COLO668 (cell line): ENCODE results near the gene IL5RA.

ENCODE experiments used
- DNase-seq: peaks from one replicate; lab custom pipeline; 2025; ENCODE audit not compliant: unreplicated experiment; lab: John Stamatoyannopoulos, UW

Gene IL5RA

GRCh38 chr3:3107858-3108257 is 2.3 kb downstream of the IL5RA start:
- DNase-seq, result no peak

- no peak for DNase-seq
These were observed 3.0 kb downstream of the IL5RA start for GRCh38 chr3:3107181-3107580.

- DNase-seq, result no peak
These were observed 4.4 kb downstream of the IL5RA start for GRCh38 chr3:3105815-3106214.

GRCh38 chr3:3105246-3105645 is 4.9 kb downstream of the IL5RA start:
- DNase-seq, result no peak

DNA sequence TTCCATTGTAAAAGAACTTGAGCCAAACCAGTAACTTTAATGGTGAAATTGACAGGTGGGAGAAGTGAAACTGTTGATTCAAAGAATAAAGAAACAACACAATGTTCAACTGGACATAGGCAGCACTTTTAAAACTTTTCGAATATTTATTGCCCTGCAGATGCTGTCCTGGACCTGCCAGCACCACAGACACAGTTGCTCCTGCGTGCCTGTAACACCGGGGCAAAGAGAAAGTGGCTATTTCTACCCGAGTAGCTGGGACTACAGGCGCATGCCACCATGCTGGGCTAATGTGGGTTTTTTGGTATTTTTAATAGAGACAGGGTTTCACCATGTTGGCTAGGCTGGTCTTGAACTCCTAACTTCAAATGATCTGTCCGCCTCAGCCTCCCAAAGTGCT is 7.4 kb downstream of the IL5RA start:
- no peak for DNase-seq

GRCh38 chr3:3101660-3102458 is 8.3 kb downstream of the IL5RA start:
- DNase-seq, result no peak

- no peak for DNase-seq
These were observed 12.2 kb downstream of the IL5RA start for GRCh38 chr3:3097958-3098357.

GRCh38 chr3:3089017-3089416 is 21.2 kb downstream of the IL5RA start:
- DNase-seq, result no peak

DNA sequence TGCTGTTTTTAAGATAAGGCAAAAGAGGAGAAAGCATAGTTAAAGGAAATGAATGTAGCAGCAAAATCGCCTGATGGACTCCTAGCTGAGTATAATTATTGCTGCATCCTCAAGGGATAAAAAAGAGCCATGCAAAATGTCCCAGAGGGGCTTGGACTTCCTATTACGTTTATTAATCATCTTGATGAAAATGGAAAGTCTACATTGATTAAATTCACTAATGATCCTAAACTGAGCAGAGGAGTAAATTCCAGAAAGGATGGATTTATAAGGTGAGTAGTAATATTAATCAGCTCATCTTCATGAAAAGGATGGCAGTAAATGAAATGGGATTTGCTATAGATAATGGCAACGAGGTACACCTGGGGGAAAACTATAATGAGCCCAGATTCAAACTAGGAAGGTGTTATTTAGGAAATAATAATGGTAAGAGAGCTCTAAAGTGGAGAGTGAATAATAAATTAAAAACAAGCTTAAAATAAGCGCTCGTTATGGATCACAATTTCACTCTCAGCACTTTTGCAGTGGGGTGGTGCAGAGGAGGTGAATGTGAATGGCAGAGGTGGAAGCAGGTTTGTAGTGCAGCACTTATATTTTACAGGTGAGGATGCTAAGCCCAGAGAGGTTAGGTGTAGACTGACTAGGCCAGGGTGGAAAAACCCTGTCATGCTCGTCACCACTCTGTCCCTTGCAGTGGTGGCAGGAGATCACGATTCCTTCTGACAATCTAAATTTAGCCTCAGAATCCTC is 22.3 kb downstream of the IL5RA start:
- no peak for DNase-seq

GRCh38 chr3:3087279-3087678 is 22.9 kb downstream of the IL5RA start:
- DNase-seq, result no peak

DNA sequence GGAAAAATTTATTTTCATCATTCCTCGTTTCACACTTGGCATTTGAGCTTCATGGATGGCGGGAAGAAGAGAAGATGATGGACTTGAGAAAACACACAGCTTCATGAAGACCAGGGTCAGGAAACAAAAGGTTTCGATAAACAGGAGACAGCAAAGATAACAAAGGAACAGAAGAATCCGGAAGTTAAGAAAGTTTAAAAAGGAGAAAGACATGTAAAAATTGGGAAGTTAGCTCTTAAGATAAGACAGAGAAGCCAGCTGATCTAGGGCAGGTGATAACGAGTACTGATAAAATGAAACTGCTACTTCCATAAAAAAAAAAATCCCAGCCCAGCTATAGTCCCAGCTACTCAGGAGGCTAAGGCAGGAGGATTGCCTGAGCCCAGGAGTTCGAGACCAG is 23.9 kb downstream of the IL5RA start:
- DNase-seq, result no peak

DNA sequence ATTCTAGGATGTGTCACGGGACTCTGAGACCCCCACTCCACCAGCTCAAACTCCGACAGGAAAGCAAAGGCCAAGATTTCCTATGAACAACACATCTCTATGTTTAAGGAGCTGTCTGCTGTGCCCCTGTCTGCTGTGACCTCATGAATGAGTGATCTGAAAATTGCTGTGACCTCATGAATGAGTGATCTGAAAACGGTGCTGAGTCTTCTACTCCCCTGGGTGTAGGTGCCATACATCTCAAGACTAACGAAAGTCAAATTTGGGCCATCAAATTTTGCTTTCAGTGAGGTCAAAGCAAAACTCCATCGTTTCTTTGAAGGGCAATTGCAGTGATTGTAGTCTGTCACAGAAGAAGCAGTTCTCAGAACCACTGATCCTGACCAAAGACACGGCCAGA is 24.4 kb downstream of the IL5RA start:
- DNase-seq, result no peak

DNA sequence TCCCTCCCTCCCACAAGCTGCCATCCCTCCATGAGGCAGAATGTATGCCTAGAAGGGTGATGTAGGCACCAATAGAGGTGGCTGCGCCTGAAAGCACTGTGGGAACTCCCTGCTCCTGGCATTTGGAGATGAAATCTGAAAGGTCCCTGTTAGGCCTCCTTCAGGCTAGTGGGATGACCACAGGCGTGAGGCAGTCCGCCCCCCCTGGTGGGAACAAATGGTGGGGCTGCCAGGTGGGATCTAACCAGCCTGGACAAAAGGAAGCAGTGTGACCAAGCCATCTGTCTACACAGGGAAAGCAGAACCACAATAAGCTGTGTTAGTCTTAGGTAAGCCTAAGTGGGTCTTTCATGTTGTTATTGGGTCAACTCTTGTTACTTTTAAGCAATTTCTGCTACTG is 25.3 kb downstream of the IL5RA start:
- DNase-seq, result no peak

DNA sequence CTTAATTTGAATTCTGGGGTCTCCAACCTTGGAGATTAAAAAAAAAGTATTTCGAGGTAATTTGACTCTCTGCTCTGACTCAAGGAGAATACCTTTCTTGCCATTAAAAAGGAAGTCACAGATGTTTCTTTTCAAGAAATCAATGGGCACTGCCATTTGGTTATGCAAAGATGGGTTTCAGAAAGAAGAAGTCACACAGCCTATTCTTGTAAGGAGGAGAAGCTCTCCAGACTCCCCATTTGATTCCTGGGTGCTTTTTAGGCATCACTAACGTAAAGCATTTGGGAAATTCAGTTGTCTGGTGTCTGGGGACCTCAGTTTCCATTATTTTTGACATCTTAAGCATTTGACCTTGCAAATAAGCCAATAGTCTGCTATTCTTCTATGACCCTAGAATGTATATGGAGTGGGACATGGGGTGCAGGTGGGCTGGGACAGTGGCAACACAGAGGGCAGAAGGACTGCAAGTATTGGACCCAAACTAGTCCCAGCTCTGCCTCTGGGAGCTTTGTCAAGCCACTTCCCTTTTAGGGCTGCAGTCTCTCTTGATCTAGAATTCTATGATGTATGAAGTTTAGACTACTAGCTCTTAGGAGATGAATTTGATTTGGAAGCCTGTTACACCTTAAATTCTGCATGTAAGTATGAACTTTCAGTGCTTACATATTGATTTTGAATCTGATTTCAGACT is 27.8 kb downstream of the IL5RA start:
- no peak for DNase-seq

DNA sequence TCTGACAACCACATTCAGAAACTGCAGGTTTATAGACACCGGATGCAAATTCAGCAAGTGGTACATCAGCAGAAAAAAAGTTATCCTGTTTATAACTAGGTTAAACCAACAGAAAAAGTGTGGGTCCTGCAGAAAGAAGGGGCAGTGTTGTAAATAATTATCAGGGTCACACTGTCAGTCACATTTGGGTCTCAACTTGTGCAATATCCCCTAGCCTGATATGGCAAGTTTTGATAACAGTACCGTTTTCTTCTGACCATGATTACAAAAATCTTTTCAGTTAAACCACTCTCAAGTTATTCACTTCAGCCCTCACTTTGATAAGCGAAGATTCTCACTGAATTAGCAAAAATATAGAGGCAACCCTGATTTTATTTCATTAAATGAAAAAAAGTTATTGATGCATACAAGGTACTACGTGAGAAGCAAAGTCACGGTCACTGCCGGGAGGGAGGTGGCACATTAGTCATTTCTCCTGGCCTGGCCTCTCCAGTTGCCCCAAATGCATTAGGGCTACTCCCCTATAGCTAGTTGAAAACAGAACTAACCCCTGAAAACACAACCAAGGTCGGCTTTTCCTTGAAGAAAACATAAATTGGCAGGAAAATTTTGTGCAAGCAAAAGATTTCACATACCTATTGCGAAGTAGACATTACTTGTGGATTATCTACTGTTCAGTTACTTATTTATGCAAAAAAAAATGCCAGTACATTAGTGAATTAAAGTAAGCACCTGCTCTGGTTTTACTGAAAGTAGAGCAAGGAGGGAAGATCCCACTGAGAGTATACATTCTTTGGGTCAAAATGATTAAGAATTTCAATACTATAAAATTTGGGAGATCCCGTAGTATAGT is 28.6 kb downstream of the IL5RA start:
- DNase-seq, result no peak

DNA sequence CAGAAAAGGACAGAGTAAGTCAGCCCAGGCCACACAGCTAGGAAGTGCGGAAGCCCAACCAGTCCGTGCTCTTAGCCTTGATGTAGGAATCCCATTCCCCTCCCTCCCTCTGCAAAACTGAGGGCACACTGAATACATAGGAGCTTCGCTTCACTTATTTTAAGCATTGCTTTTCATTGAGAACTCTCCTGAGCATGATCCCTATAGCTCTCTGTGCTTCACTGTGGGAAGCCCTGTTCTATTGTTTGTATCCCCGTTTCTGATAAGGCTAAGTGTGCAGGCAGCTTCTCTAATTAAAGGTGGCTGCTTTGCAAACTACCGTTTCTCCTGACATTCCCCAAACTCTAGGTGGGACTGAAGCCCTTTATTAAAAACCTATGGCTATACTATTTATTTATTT is 29.9 kb downstream of the IL5RA start:
- DNase-seq, result no peak

DNA sequence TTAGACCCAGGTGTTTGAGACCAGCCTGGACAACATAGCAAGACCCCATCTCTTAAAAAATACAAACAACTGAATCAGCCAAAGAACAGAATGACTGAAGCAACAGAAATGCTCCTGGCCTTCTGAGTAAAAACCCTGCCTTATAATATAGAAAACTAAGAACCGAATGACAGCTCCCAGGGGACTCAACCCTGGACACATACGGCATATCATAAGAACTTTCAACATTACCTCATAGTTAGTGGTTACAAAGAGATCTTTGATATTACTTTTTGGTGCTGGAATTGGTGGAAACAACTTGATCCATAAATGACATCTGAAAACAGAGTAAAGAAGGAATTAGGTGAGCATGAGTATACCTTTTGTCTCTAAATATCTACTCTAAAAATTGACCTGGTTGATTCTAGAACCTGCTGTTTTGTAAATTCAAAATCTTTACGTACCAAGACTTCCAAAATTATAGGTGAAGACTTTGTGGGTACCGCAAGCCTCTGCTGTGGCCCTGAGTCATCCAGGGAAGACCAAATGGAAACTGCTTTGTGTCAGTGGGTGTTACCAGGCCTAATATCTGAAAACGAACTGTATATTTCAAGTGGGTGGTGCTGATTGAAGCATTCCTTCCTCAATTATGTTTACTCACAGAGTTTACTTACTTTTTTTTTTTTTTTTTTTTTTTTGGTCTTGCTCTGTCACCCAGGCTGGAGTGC is 35.5 kb downstream of the IL5RA start:
- no peak for DNase-seq

GRCh38 chr3:3071136-3071535 is 39.0 kb downstream of the IL5RA start:
- DNase-seq, result no peak

DNA sequence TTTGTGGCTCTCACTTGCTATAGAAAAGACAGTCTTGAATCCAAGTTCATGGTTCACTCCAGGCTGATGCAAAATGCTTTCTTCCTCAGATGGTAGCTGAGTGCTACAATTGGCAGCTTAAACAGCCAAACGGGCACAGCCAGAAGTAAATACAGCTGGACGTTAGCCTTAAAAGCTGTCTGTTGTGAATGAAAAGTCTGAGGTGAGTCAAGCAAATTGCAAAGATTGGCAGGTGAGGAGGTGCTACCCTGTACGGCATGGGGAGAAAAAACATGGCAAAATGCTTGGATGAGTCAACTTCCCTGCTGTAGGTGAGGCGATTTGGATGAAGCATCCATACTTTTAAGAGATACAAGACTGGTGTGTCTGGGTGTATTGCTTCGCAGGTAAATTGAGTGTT is 40.5 kb downstream of the IL5RA start:
- no peak for DNase-seq

- DNase-seq, result no peak
These were observed 41.8 kb downstream of the IL5RA start for GRCh38 chr3:3068358-3068881.
